ENCODE results near the gene PCF11. TPM values are rescaled to one million over a fixed set of nuclear protein-coding genes. Genes with fewer than 3 reads are reported as not detected.
A peak's percentile ranks its signal among the peaks of the same experiment; 100 is the strongest.

PCF11 gene
- total and polyA plus RNA-seq, 2 of the 13 experiments (the other 11 are each of a cell fraction or from before 2014, with no cell fraction given): 40.3 to 47.7 TPM

GRCh38 chr11:83166193-83166866 lies 9.4 kb downstream of the PCF11 start:
- TF ChIP-seq RBM22 (optimal IDR thresholded peaks at IDR 0.05; ENCODE audit: low read length) (peak; percentile 17), LCORL (IDR thresholded peaks at IDR 0.05) (0 out of 2 replicates have a peak, but pooled peaks have one; percentile 44), LCORL (CRISPR knock-in tag; IDR thresholded peaks at IDR 0.05) (no peak), CENPBD1 (CRISPR knock-in tag; IDR thresholded peaks at IDR 0.05; ENCODE audit: borderline replicate concordance, low read depth) (no peak)
- no peak overlapping the region for H3K27ac ChIP-seq (ENCODE audit: extremely low read length, insufficient read depth, low read length)
- ChIA-PET CTCF (ENCODE audit: low intra/inter-chr PET ratio, low total read pairs) (no interaction called here), POLR2A (interaction anchor here (1.6 kb wide), 1 partner anchor 10 kb away, joined by 6 read pairs; the partner anchor contains the start of gene PCF11)
- in situ Hi-C loops (cut with HindIII; ENCODE audit: extremely low pct_ligation_motif_present, low pct_unique_long_range_greater_than_20kb) (loop anchor here (10.0 kb wide), 1 partner anchor 262 kb away; the partner anchor contains the start of genes DDIAS and PRCP), intact Hi-C loops (cut with micrococcal nuclease; ENCODE audit: unreplicated experiment) (no loop called here)
- H3K27me3 ChIP-seq (ENCODE audit: control insufficient read depth in 1 of 2, insufficient read depth in 2 of 2, low read length in 2 of 2): no peaks in the 10 kb centered on the region
- H3K9me3 ChIP-seq (ENCODE audit: low read length): no peaks in the 10 kb centered on the region
- peaks cover 42% of the 10 kb centered on the region for H3K4me1 ChIP-seq (ENCODE audit: insufficient read depth, low read length)
- FAIRE-seq (no peak), ATAC-seq (no peak), DNase-seq (ENCODE audit: low spot score) (no peak)
- no peak overlapping the region for H3K4me2 ChIP-seq (ENCODE audit: low read depth, low read length)
- 97% methylated on average over 11 of the region's 11 CpGs for WGBS (ENCODE audit: low lambda C conversion rate)
- H4K20me1 ChIP-seq (ENCODE audit: insufficient read depth, low read length): no peaks in the 10 kb centered on the region; the same call in 1 of the 2 replicates
- H3K79me2 ChIP-seq (ENCODE audit: insufficient read depth, low read length): peaks cover 47% of the 10 kb centered on the region
- no peak overlapping the region for H2AFZ ChIP-seq (ENCODE audit: low read length)
- TSS peak; percentile 7 for BruUV-seq (replicated peaks)
- no peak overlapping the region for H3K9ac ChIP-seq (ENCODE audit: insufficient read depth, low read depth, low read length)
- no peak overlapping the region for H3K4me3 ChIP-seq (replicated peaks in 1 of 3; ENCODE audit: insufficient read depth in 1 of 3, low read depth in 2 of 3, low read length in 3 of 3)
- H3K36me3 ChIP-seq (replicated peaks in 1 of 2; ENCODE audit: control insufficient read depth in 1 of 2, insufficient read depth in 2 of 2, low read length in 2 of 2): peaks cover 16 to 35% of the 10 kb centered on the region in 2 experiments

GRCh38 chr11:83168756-83169155 lies 11.8 kb downstream of the PCF11 start:
- no peak overlapping the region for H3K4me3 ChIP-seq (replicated peaks in 1 of 3; ENCODE audit: insufficient read depth in 1 of 3, low read depth in 2 of 3, low read length in 3 of 3)
- H3K36me3 ChIP-seq (replicated peaks in 1 of 2; ENCODE audit: control insufficient read depth in 1 of 2, insufficient read depth in 2 of 2, low read length in 2 of 2): peaks cover 16 to 44% of the 10 kb centered on the region in 2 experiments
- ChIA-PET POLR2A (no interaction called here), CTCF (ENCODE audit: low intra/inter-chr PET ratio, low total read pairs) (no interaction called here)
- H2AFZ ChIP-seq (ENCODE audit: low read length): no peak overlapping the region
- intact Hi-C loops (cut with micrococcal nuclease; ENCODE audit: unreplicated experiment) (no loop called here), in situ Hi-C loops (cut with HindIII; ENCODE audit: extremely low pct_ligation_motif_present, low pct_unique_long_range_greater_than_20kb) (loop anchor here (10.0 kb wide), 1 partner anchor 264 kb away; the partner anchor contains the start of genes DDIAS and PRCP)
- no TSS peak for BruUV-seq (replicated peaks)
- DNase-seq (ENCODE audit: low spot score): no peak
- H3K4me2 ChIP-seq (ENCODE audit: low read depth, low read length): no peak overlapping the region
- H3K9ac ChIP-seq (ENCODE audit: insufficient read depth, low read depth, low read length): no peak overlapping the region
- peaks cover 29% of the 10 kb centered on the region; the same call in 1 of the 2 replicates for H3K4me1 ChIP-seq (ENCODE audit: insufficient read depth, low read length)
- no peaks in the 10 kb centered on the region for H4K20me1 ChIP-seq (ENCODE audit: insufficient read depth, low read length)
- WGBS (ENCODE audit: low lambda C conversion rate): 98% methylated on average over 5 of the region's 5 CpGs
- ATAC-seq: peak; percentile 15
- FAIRE-seq: no peak
- H3K27me3 ChIP-seq (ENCODE audit: control insufficient read depth in 1 of 2, insufficient read depth in 2 of 2, low read length in 2 of 2): no peaks in the 10 kb centered on the region
- H3K79me2 ChIP-seq (ENCODE audit: insufficient read depth, low read length): peaks cover 40% of the 10 kb centered on the region
- no peaks in the 10 kb centered on the region for H3K9me3 ChIP-seq (ENCODE audit: low read length)
- no peak overlapping the region for H3K27ac ChIP-seq (ENCODE audit: extremely low read length, insufficient read depth, low read length)
- TF ChIP-seq KDM5A (IDR thresholded peaks at IDR 0.05; ENCODE audit: borderline replicate concordance, low read length) (no peak), MIER2 (CRISPR knock-in tag; IDR thresholded peaks at IDR 0.05) (no peak), TGIF2 (CRISPR knock-in tag; IDR thresholded peaks at IDR 0.05) (no peak), TBL1XR1 (IDR thresholded peaks at IDR 0.05; ENCODE audit: borderline replicate concordance, low read length, partially characterized antibody) (no peak), MLXIP (CRISPR knock-in tag; IDR thresholded peaks at IDR 0.05; ENCODE audit: borderline replicate concordance) (no peak), NRL (CRISPR knock-in tag; IDR thresholded peaks at IDR 0.05; ENCODE audit: borderline replicate concordance) (no peak), TEAD3 (CRISPR knock-in tag; optimal IDR thresholded peaks at IDR 0.05; ENCODE audit: borderline replicate concordance) (no peak), POLR2G (IDR thresholded peaks at IDR 0.05; ENCODE audit: low read depth, low read length) (peak; percentile 42; the same call in 1 of the 2 replicates), ZMYM3 (CRISPR knock-in tag; IDR thresholded peaks at IDR 0.05) (no peak), ZNF766 (CRISPR knock-in tag; IDR thresholded peaks at IDR 0.05; ENCODE audit: borderline replicate concordance) (no peak)
